Hepatocyte (in vitro differentiated cells): ENCODE measurements around the gene SERPINE1. TPM values are rescaled to one million over a fixed set of nuclear protein-coding genes. Genes with fewer than 3 reads are reported as not detected.

Experiments used
- DNase-seq: peaks from one replicate; pipeline ENCODE4 v3.0.0-alpha.2; 2016; ENCODE audit warnings: low spot score
- H2AFZ ChIP-seq: fragments of 200-600 bp; sonication (generic); 2 replicates; pipeline ENCODE4 v1.6.0; 2016; ENCODE audit warnings: antibody characterized with exemption, mild to moderate bottlenecking
- H3K27ac ChIP-seq: fragments of 200-600 bp; sonication (generic); 2 replicates; pipeline ENCODE4 v1.5.1; 2016; ENCODE audit warnings: mild to moderate bottlenecking
- H3K27me3 ChIP-seq: fragments of 200-600 bp; sonication (generic); 2 replicates; pipeline ENCODE4 v1.6.1; 2016
- H3K36me3 ChIP-seq: fragments of 200-600 bp; sonication (generic); replicated peaks from 2 replicates; pipeline ENCODE4 v1.5.1; 2016; ENCODE audit warnings: low read depth; ENCODE audit not compliant: insufficient read depth
- H3K4me1 ChIP-seq: fragments of 200-600 bp; sonication (generic); 2 replicates; pipeline ENCODE4 v1.5.1; 2016; ENCODE audit warnings: mild to moderate bottlenecking, moderate library complexity; ENCODE audit not compliant: insufficient read depth
- H3K4me2 ChIP-seq: fragments of 200-600 bp; sonication (generic); 2 replicates; pipeline ENCODE4 v1.6.0; 2016
- H3K4me3 ChIP-seq: fragments of 200-600 bp; sonication (generic); 2 replicates; pipeline ENCODE4 v1.5.1; 2016; ENCODE audit warnings: mild to moderate bottlenecking
- H3K79me2 ChIP-seq: fragments of 200-600 bp; sonication (generic); 2 replicates; pipeline ENCODE4 v1.6.0; 2017; ENCODE audit warnings: mild to moderate bottlenecking
- H3K9me2 ChIP-seq: fragments of 200-600 bp; sonication (generic); replicated peaks from 2 replicates; pipeline ENCODE4 v1.6.0; 2017; ENCODE audit warnings: mild to moderate bottlenecking; ENCODE audit not compliant: insufficient read depth
- H3K9me3 ChIP-seq: fragments of 200-600 bp; sonication (generic); 2 replicates; pipeline ENCODE4 v1.5.1; 2016; ENCODE audit warnings: low read depth, mild to moderate bottlenecking
- H4K20me1 ChIP-seq: fragments of 200-600 bp; sonication (generic); 2 replicates; pipeline ENCODE4 v1.6.0; 2016; ENCODE audit warnings: mild to moderate bottlenecking; ENCODE audit not compliant: insufficient read depth, poor library complexity, severe bottlenecking
- CTCF ChIP-seq: fragments of 200-600 bp; sonication (generic); IDR thresholded peaks from 2 replicates; pipeline ENCODE4 v1.5.1; 2016; ENCODE audit warnings: antibody characterized with exemption, mild to moderate bottlenecking; ENCODE audit not compliant: poor library complexity
- EZH2 ChIP-seq: fragments of 200-600 bp; sonication (generic); IDR thresholded peaks from 2 replicates; pipeline ENCODE4 v1.6.1; 2016; ENCODE audit warnings: antibody characterized with exemption, mild to moderate bottlenecking, borderline replicate concordance
- EZH2phosphoT487 ChIP-seq: fragments of 200-600 bp; sonication (generic); IDR thresholded peaks from one replicate; pipeline ENCODE4 v1.6.1; 2018; ENCODE audit warnings: antibody characterized with exemption, mild to moderate bottlenecking, low read depth, moderate library complexity; ENCODE audit not compliant: unreplicated experiment, severe bottlenecking
- WGBS: methylation state at CpG from one replicate; pipeline ENCODE4 v1.1.6; 2016; ENCODE audit warnings: low lambda C conversion rate; ENCODE audit errors: missing lambda C conversion rate; 5-methylcytosine and 5-hydroxymethylcytosine counted together
- polyA plus RNA-seq: library from polyadenylated mRNA; unstranded; fragments of >200 nt; fragmentation: Nextera tagmentation; extraction: Ambion mirVana; gene quantifications from 2 replicates; pipeline ENCODE4 v1.2.1, GENCODE V29; 2016
- total RNA-seq: library from RNA; depleted of rRNA; stranded (reverse); fragments of >200 nt; gene quantifications from 2 replicates; pipeline ENCODE4 v1.2.3, GENCODE V29; 2014

SERPINE1 gene
- total and polyA plus RNA-seq, 2 experiments from 2014 or later, result 98.2 to 185 TPM

- H3K27ac ChIP-seq, result no peak overlapping the region
- peaks cover 9% of the 10 kb centered on the region for H4K20me1 ChIP-seq
- peaks cover 25% of the 10 kb centered on the region for H3K4me1 ChIP-seq
- no peaks in the 10 kb centered on the region for H3K9me2 ChIP-seq
- no peak for TF ChIP-seq CTCF
- no peak for TF ChIP-seq EZH2
- TF ChIP-seq EZH2phosphoT487, result no peak
- no CpG with 5 or more reads among the region's 11 CpGs for WGBS
- no peaks in the 10 kb centered on the region for H3K79me2 ChIP-seq
- H2AFZ ChIP-seq, result no peak overlapping the region
- no peak overlapping the region for H3K4me3 ChIP-seq
- H3K36me3 ChIP-seq, result no peaks in the 10 kb centered on the region
- no peaks in the 10 kb centered on the region for H3K9me3 ChIP-seq
- no peak for DNase-seq
- H3K4me2 ChIP-seq, result no peak overlapping the region
- H3K27me3 ChIP-seq, result peaks cover 86% of the 10 kb centered on the region
These were observed 39.7 kb downstream of the SERPINE1 start for GRCh38 chr7:101166648-101166908.

- Histone ChIP-seq H3K4me2 (no peak overlapping the region), H3K27me3 (peaks cover 90% of the 10 kb centered on the region), H3K36me3 (no peaks in the 10 kb centered on the region), H3K9me3 (no peaks in the 10 kb centered on the region), H3K79me2 (no peaks in the 10 kb centered on the region), H2AFZ (no peak overlapping the region), H3K4me1 (peaks cover 26% of the 10 kb centered on the region), H3K27ac (no peak overlapping the region), H4K20me1 (peaks cover 9% of the 10 kb centered on the region), H3K4me3 (no peak overlapping the region), H3K9me2 (no peaks in the 10 kb centered on the region)
- TF ChIP-seq CTCF (no peak), EZH2 (no peak), EZH2phosphoT487 (no peak)
- 5% methylated on average over 11 of the region's 19 CpGs for WGBS
- peak; percentile 50 for DNase-seq
These were observed 40.2 kb downstream of the SERPINE1 start for GRCh38 chr7:101166909-101167644.

GRCh38 chr7:101167645-101168411 is 40.9 kb downstream of the SERPINE1 start:
- H3K4me1 ChIP-seq, result peaks cover 28% of the 10 kb centered on the region
- H3K36me3 ChIP-seq, result no peaks in the 10 kb centered on the region
- H4K20me1 ChIP-seq, result peaks cover 9% of the 10 kb centered on the region
- H2AFZ ChIP-seq, result no peak overlapping the region
- no peak for TF ChIP-seq CTCF
- no peak for TF ChIP-seq EZH2phosphoT487
- TF ChIP-seq EZH2, result no peak
- H3K4me2 ChIP-seq, result no peak overlapping the region
- DNase-seq, result no peak
- no peak overlapping the region for H3K27ac ChIP-seq
- 5% methylated on average over 11 of the region's 12 CpGs for WGBS
- no peaks in the 10 kb centered on the region for H3K9me3 ChIP-seq
- no peaks in the 10 kb centered on the region for H3K79me2 ChIP-seq
- no peak overlapping the region for H3K4me3 ChIP-seq
- no peaks in the 10 kb centered on the region for H3K9me2 ChIP-seq
- H3K27me3 ChIP-seq, result peaks cover 91% of the 10 kb centered on the region
